IPS-NIHi7 (cell line): Measurements from ENCODE around the gene SPOUT1.

ENCODE experiments used
- DNase-seq: peaks from one replicate; pipeline ENCODE4 v3.0.0; 2012; ENCODE audit warnings: mixed read lengths; ENCODE audit errors: extremely low spot score

Gene SPOUT1

GRCh38 chr9:128836509-128837145, 7.0 kb upstream of the SPOUT1 start:
- no peak for DNase-seq

- DNase-seq, result no peak
These were observed 5.9 kb upstream of the SPOUT1 start for GRCh38 chr9:128835246-128836210.

DNA sequence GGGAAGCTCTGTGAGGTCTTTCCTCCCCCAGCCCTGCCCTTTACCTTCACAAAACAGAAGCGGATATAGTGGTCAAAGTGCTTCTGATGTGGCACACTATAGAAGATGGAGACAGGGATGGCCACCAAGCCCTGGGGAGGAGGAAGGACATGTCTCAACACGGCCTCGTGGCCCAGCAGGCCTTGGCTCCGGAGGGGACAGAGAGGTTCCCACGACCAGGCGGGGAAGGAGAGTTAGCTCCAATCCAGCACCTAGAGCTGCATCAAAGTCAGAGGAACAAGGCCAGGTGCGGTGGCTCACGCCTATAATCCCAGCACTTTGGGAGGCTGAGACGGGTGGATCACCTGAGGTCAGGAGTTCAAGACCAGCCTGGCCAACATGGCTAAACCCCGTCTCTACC, 4.1 kb upstream of the SPOUT1 start:
- no peak for DNase-seq

GRCh38 chr9:128828719-128829452, 708 bp downstream of the SPOUT1 start:
- no peak for DNase-seq

DNA sequence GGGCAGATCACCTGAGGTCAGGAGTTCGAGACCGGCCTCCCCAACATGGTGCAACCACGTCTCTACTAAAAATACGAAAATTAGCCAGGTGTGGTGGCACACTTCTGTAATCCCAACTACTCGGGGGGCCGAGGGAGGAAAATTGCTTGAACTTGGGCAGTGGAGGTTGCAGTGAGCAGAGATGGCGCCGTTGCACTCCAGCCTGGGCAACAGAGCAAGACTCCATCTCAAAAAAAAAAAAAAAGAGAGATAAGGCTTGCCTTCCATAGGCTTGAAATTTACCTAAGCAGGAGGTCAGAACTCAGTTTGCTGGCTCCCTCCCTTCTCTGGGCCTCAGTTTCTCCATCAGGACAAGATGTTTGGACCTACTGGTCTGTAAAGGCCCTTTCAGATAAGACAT, 1.3 kb downstream of the SPOUT1 start:
- no peak for DNase-seq

- no peak for DNase-seq
These were observed 3.5 kb downstream of the SPOUT1 start for GRCh38 chr9:128825923-128826700.

GRCh38 chr9:128824911-128825310, 4.7 kb downstream of the SPOUT1 start:
- no peak for DNase-seq

- no peak for DNase-seq
These were observed 5.6 kb downstream of the SPOUT1 start for GRCh38 chr9:128823903-128824406.

- DNase-seq, result no peak
These were observed 6.2 kb downstream of the SPOUT1 start for GRCh38 chr9:128823362-128823902.

DNA sequence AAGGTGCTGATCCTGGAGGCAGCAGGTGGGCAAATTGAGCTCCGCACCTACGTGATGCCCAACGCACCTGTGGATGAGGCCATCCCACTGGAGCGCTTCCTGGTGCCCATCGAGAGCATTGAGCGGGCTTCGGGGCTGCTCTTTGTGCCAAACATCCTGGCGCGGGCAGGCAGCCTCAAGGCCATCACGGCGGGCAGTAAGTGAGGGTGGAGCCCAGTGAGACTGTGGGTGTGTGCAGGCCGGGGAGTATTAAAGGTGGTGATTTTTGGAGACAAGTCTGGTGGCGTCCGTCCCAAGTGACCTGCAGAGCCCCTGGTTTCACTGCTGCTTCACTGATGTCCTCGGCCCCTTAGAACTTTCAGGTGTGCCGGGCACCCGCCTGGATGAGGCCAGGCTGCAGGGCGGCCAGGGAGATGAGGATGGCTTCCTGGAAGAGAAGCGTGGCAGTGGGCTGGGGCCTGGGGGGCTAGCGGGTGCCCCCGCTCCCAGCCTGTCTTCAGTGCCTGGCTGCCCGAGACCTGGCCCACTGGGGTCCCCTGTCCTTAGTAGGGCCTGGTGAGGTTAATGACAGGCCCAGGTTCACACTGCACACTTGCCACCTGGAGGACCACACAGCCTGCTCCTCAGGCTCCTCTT, 7.1 kb downstream of the SPOUT1 start:
- DNase-seq, result no peak

DNA sequence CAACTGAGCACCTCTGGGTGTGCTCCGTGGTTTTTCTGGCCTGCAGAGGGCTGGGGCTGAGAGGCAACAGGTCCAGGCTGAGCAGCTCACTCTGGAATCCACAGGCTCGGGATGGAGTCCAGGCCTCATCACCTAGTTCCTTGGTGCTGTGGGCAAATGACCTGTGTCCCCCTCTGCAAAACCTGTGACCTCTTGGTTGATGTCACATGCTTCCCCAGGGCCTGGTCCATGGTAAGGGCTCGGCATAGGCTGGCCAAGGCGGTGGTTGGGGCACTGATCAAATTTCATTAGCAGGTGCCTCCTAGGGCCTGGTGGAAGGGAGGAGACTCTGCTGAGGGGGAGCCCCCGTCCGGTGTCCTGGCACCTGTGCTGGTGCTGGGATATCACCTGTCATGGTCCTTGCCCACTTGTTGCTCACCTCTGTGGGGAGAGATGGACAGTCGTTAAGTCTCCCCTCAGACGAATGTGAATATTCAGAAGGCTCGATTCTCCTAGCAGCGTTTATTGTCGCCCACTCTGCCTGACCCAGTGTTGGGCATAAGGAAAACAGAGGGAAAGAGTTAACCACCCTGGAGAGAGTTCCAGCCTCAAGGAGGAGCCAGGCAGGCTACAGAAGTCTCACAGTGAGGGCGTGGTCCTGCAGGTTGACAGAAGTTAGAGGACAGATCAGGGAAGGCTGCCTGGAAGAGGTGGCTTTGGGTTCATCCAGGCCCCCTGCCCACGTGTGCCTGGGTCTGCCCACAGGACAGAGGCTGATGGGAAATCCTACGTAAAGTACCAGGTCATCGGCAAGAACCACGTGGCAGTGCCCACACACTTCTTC, 7.8 kb downstream of the SPOUT1 start:
- no peak for DNase-seq

- DNase-seq, result no peak
These were observed 8.7 kb downstream of the SPOUT1 start for GRCh38 chr9:128820665-128821583.

DNA sequence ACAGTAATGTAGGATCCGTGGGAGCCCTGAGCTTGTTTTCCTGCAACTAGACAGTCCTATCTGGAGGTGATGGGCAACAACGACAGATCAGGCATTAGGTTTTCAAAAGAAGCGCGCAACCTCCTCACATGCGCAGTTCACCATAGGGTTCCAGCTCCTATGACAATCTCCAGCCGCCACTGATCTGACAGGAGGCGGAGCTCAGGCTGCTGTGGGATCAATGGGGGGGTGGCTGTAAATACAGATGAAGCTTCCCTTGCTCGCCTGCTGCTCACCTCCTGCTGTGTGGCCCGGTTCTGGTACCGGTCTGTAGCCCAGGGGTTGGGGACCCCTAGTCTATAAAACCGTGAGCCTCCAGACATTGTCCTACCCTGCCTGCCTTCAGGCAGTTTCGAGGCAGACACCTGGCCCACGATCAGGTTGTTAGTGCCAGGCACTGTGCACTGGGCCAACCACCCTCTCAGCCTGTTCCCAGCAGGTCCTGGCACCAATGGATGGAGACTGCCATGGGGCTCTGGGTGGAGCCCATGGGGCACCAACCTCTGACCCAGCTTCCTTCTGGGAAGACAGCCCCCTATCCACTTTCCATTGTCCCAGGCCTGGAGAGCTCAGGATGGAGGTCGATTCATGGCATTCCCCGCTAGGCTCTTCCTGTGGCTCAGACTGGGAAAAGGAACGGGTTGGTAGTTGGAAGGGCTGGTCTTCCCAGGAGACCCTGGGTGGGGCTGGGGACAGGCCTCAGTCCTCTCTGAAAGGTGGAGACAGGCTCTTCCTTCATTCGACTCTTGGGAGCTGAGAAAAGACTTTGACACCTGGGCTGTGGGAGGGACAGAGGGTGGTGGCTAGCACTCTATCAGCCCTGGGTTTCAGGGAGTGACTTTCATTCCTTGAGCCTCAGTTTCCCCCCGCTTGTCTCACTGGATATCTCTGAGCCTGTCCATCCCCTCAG, 9.6 kb downstream of the SPOUT1 start:
- DNase-seq, result no peak

- DNase-seq, result peak; percentile 61
These were observed 10.5 kb downstream of the SPOUT1 start for GRCh38 chr9:128818839-128819715.

GRCh38 chr9:128818099-128818838, 11.3 kb downstream of the SPOUT1 start, which contains the start of gene ENDOG:
ENDOG (plus strand) TSS chr9:128818500; CDS start chr9:128818685, 185 bp downstream.
- DNase-seq, result peak; percentile 100

GRCh38 chr9:128810873-128811272, 18.7 kb downstream of the SPOUT1 start:
- no peak for DNase-seq
